H1 (cell line): ENCODE results near the gene PDZD2. TPM values are rescaled to one million over a fixed set of nuclear protein-coding genes. Genes with fewer than 3 reads are reported as not detected.

Source experiments
- CTCF ChIA-PET: fragments of 300-600 bp; sonication (Branson Sonifier 250); formaldehyde crosslinking; loops from one replicate; lab custom pipeline; 2021; ENCODE audit not compliant: partially characterized antibody; lab: Charles Lee
- POLR2A ChIA-PET: fragments of 300-600 bp; sonication (Branson Sonifier 250); formaldehyde crosslinking; loops from one replicate; lab custom pipeline; 2021; ENCODE audit warnings: inconsistent platforms; ENCODE audit not compliant: partially characterized antibody; lab: Charles Lee
- DNase-seq, 2 experiments: peaks; one replicate each; pipeline versions ENCODE4 v3.0.0 to v3.0.0-alpha.2; 2010 to 2022; ENCODE audit warnings: low spot score in 2 of 2, low read depth in 1 of 2, mixed read lengths in 1 of 2
- FAIRE-seq: peaks from 2 replicates; lab custom pipeline; 2011; peaks lifted over from hg19 to GRCh38; lab: Jason Lieb, UNC
- H2AFZ ChIP-seq: 2 replicates; pipeline ENCODE4 v1.8.1; 2012; ENCODE audit warnings: low read length, inconsistent platforms
- H2AK5ac ChIP-seq: 2 replicates; pipeline ENCODE4 v1.6.1; 2013; ENCODE audit warnings: low read depth, low read length
- H2BK120ac ChIP-seq: replicated peaks from 2 replicates; pipeline ENCODE3; 2013; ENCODE audit warnings: low read depth, low read length, inconsistent platforms
- H2BK12ac ChIP-seq: 2 replicates; pipeline ENCODE4 v1.6.1; 2013; ENCODE audit warnings: low read depth, low read length
- H2BK15ac ChIP-seq: 2 replicates; pipeline ENCODE4 v1.6.1; 2013; ENCODE audit warnings: low read length
- H2BK20ac ChIP-seq: 2 replicates; pipeline ENCODE4 v1.6.1; 2013; ENCODE audit warnings: low read length
- H2BK5ac ChIP-seq: 2 replicates; pipeline ENCODE4 v1.6.1; 2013; ENCODE audit warnings: low read depth, low read length
- H3K14ac ChIP-seq: 2 replicates; pipeline ENCODE4 v1.6.1; 2013; ENCODE audit warnings: inconsistent platforms; ENCODE audit not compliant: insufficient read length
- H3K18ac ChIP-seq: 2 replicates; pipeline ENCODE4 v1.6.1; 2013; ENCODE audit warnings: low read length; ENCODE audit errors: extremely low read depth
- H3K23ac ChIP-seq: 2 replicates; pipeline ENCODE4 v1.6.1; 2013; ENCODE audit warnings: inconsistent platforms; ENCODE audit not compliant: insufficient read length
- H3K23me2 ChIP-seq: 2 replicates; pipeline ENCODE4 v1.6.1; 2013; ENCODE audit warnings: low read depth, low read length
- H3K27ac ChIP-seq: 2 replicates; pipeline ENCODE4 v1.6.1; 2011; ENCODE audit warnings: low read depth, low read length, inconsistent platforms
- H3K27me3 ChIP-seq, 4 experiments: replicated peaks in 1 of 4; 1 replicate in 1 of 4; 2 replicates in 3 of 4; pipeline versions ENCODE4 v1.6.1 to v1.8.1; 2011 to 2013; ENCODE audit warnings: low read length in 3 of 4, mild to moderate bottlenecking in 3 of 4, inconsistent platforms in 2 of 4, mixed read lengths in 2 of 4, moderate library complexity in 1 of 4; ENCODE audit not compliant: control insufficient read depth in 3 of 4, insufficient read depth in 3 of 4; ENCODE audit errors: extremely low read depth in 1 of 4
- H3K36me3 ChIP-seq, 4 experiments: 2 replicates each; pipeline versions ENCODE4 v1.6.1 to v1.8.1; 2011 to 2013; ENCODE audit warnings: mild to moderate bottlenecking in 4 of 4, low read length in 3 of 4, moderate library complexity in 2 of 4, control low read depth in 1 of 4, inconsistent platforms in 1 of 4; ENCODE audit not compliant: insufficient read depth in 4 of 4, control insufficient read depth in 2 of 4
- H3K4ac ChIP-seq: replicated peaks from 2 replicates; pipeline ENCODE3; 2013; ENCODE audit warnings: low read length, low read depth, mixed read lengths, inconsistent platforms; ENCODE audit not compliant: insufficient read length
- H3K4me1 ChIP-seq, 4 experiments: replicated peaks in 1 of 4; 1 replicate in 1 of 4; 2 replicates in 3 of 4; pipeline versions ENCODE4 v1.6.1 to v1.8.1; 2011 to 2013; ENCODE audit warnings: low read length in 3 of 4, inconsistent platforms in 2 of 4, mixed read lengths in 1 of 4; ENCODE audit not compliant: insufficient read depth in 4 of 4, control insufficient read depth in 3 of 4
- H3K4me2 ChIP-seq, 2 experiments: 2 replicates each; pipeline versions ENCODE4 v1.6.1 to v1.8.1; 2011 to 2013; ENCODE audit warnings: low read depth in 2 of 2, low read length in 2 of 2, control low read depth in 1 of 2, inconsistent platforms in 1 of 2, mild to moderate bottlenecking in 1 of 2; ENCODE audit not compliant: insufficient read depth in 1 of 2
- H3K4me3 ChIP-seq, 4 experiments: fragments of 200-600, 300-600 bp in 1 of 4; sonication (generic), shearing (Covaris generic), sonication (Bioruptor Twin) in 1 of 4; 2 replicates each; pipeline versions ENCODE4 v1.5.1 to v1.8.1; 2011 to 2016; ENCODE audit warnings: low read length in 4 of 4, low read depth in 3 of 4, control low read depth in 2 of 4, inconsistent platforms in 2 of 4, mild to moderate bottlenecking in 2 of 4, mixed read lengths in 1 of 4, moderate library complexity in 1 of 4; ENCODE audit not compliant: insufficient read depth in 2 of 4; ENCODE audit errors: extremely low read depth in 1 of 4
- H3K56ac ChIP-seq: replicated peaks from 2 replicates; pipeline ENCODE3; 2013; ENCODE audit warnings: low read depth, mild to moderate bottlenecking, mixed read lengths, low read length, inconsistent platforms; ENCODE audit not compliant: insufficient read length
- H3K79me1 ChIP-seq: 2 replicates; pipeline ENCODE4 v1.6.1; 2013; ENCODE audit warnings: low read depth, low read length, control low read depth
- H3K79me2 ChIP-seq, 2 experiments: 2 replicates each; pipeline versions ENCODE4 v1.6.1 to v1.8.1; 2012 to 2013; ENCODE audit warnings: low read length in 2 of 2, mild to moderate bottlenecking in 2 of 2, inconsistent platforms in 1 of 2; ENCODE audit not compliant: insufficient read depth in 2 of 2, control insufficient read depth in 1 of 2
- H3K9ac ChIP-seq, 4 experiments: replicated peaks in 1 of 4; 1 replicate in 1 of 4; 2 replicates in 3 of 4; pipeline versions ENCODE4 v1.6.1 to v1.8.1; 2011 to 2013; ENCODE audit warnings: low read depth in 3 of 4, low read length in 3 of 4, control low read depth in 2 of 4, mild to moderate bottlenecking in 2 of 4, moderate library complexity in 2 of 4, inconsistent platforms in 1 of 4; ENCODE audit errors: extremely low read depth in 1 of 4
- H3K9me3 ChIP-seq, 2 experiments: 2 replicates each; pipeline versions ENCODE4 v1.6.1 to v1.8.1; 2012 to 2013; ENCODE audit warnings: mild to moderate bottlenecking in 2 of 2, moderate library complexity in 2 of 2, control low read depth in 1 of 2, inconsistent platforms in 1 of 2, low read depth in 1 of 2, low read length in 1 of 2, mixed read lengths in 1 of 2; ENCODE audit not compliant: insufficient read depth in 2 of 2
- H4K20me1 ChIP-seq, 2 experiments: replicated peaks in 1 of 2; 2 replicates each; pipeline versions ENCODE3 to v1.8.1; 2011 to 2013; ENCODE audit warnings: inconsistent platforms in 2 of 2, low read length in 2 of 2, mild to moderate bottlenecking in 1 of 2; ENCODE audit not compliant: insufficient read depth in 2 of 2, control insufficient read depth in 1 of 2
- H4K5ac ChIP-seq: 2 replicates; pipeline ENCODE4 v1.6.1; 2013; ENCODE audit warnings: low read length, low read depth, mixed read lengths, inconsistent platforms; ENCODE audit not compliant: insufficient read length
- H4K8ac ChIP-seq: 2 replicates; pipeline ENCODE4 v1.8.0; 2013; ENCODE audit warnings: mild to moderate bottlenecking, moderate library complexity, low read length, inconsistent platforms; ENCODE audit not compliant: insufficient read depth; ENCODE audit errors: extremely low read depth
- H4K91ac ChIP-seq: replicated peaks from 2 replicates; pipeline ENCODE3; 2013; ENCODE audit warnings: low read length, mixed read lengths, inconsistent platforms; ENCODE audit not compliant: insufficient read length
- ASH2L ChIP-seq: fragments of 200-600, 300-600 bp; sonication (generic); IDR thresholded peaks from one replicate; pipeline ENCODE4 v1.7.1; 2017; ENCODE audit warnings: low read length
- ATF2 ChIP-seq: IDR thresholded peaks from 2 replicates; pipeline ENCODE4 v1.6.1; 2012; ENCODE audit warnings: low read length, inconsistent platforms
- EP300 ChIP-seq, 2 experiments: IDR thresholded peaks; 1 replicate in 1 of 2; 2 replicates in 1 of 2; pipeline ENCODE4 v1.6.1; 2011 to 2012; ENCODE audit warnings: low read depth in 2 of 2, low read length in 2 of 2, mild to moderate bottlenecking in 2 of 2, borderline replicate concordance in 1 of 2, inconsistent platforms in 1 of 2, moderate library complexity in 1 of 2
- HDAC2 ChIP-seq, 2 experiments: fragments of 300-600 bp in 1 of 2; sonication (generic) in 1 of 2; IDR thresholded peaks; 2 replicates each; pipeline ENCODE4 v1.6.1; 2011 to 2012; ENCODE audit warnings: low read depth in 2 of 2, low read length in 2 of 2, mild to moderate bottlenecking in 2 of 2, moderate library complexity in 2 of 2, borderline replicate concordance in 1 of 2, inconsistent platforms in 1 of 2
- NANOG ChIP-seq: IDR thresholded peaks from 2 replicates; pipeline ENCODE4 v1.6.1; 2011; ENCODE audit warnings: low read length, low read depth, mild to moderate bottlenecking, inconsistent platforms; ENCODE audit not compliant: insufficient read depth, poor library complexity, severe bottlenecking
- RFX5 ChIP-seq: IDR thresholded peaks from 2 replicates; pipeline ENCODE4 v1.6.1; 2011; ENCODE audit warnings: low read depth, low read length, improper control_type of control experiment, borderline replicate concordance
- RNF2 ChIP-seq: fragments of 200-900, 300-1000 bp; sonication (generic); IDR thresholded peaks from 2 replicates; pipeline ENCODE4 v1.7.1; 2016; ENCODE audit warnings: borderline replicate concordance, low read depth, mild to moderate bottlenecking, antibody characterized with exemption, low read length; ENCODE audit not compliant: poor library complexity, severe bottlenecking; ENCODE audit errors: missing control alignments
- SIX5 ChIP-seq: IDR thresholded peaks from 2 replicates; pipeline ENCODE4 v1.6.1; 2011; ENCODE audit warnings: mild to moderate bottlenecking, low read depth, low read length
- SP2 ChIP-seq: IDR thresholded peaks from 2 replicates; pipeline ENCODE4 v1.6.1; 2012; ENCODE audit warnings: mild to moderate bottlenecking, low read length, inconsistent platforms
- YY1 ChIP-seq: IDR thresholded peaks from 2 replicates; pipeline ENCODE4 v1.6.1; 2011; ENCODE audit warnings: low read depth, mild to moderate bottlenecking, low read length
- WGBS, 2 experiments: shearing (Covaris generic) in 1 of 2; methylation state at CpG; one replicate each; pipeline versions ENCODE4 v1.1.6 to v1.1.7; 2013 to 2015; ENCODE audit warnings: low lambda C conversion rate in 2 of 2, mixed read lengths in 2 of 2, inconsistent platforms in 1 of 2, low coverage in 1 of 2, missing lambda C conversion rate in 1 of 2; ENCODE audit not compliant: insufficient replicate concordance in 2 of 2, insufficient coverage in 1 of 2, insufficient read length in 1 of 2; ENCODE audit errors: extremely low coverage in 1 of 2, missing lambda C conversion rate in 1 of 2; 5-methylcytosine and 5-hydroxymethylcytosine counted together
- polyA plus RNA-seq, 7 experiments: library from polyadenylated mRNA; depleted of rRNA in 3 of 7; stranded (reverse) in 5 of 7; unstranded in 2 of 7; fragments of >200 nt in 5 of 7; fragments of 200-250 nt in 2 of 7; gene quantifications; 1 replicate in 5 of 7; 2 replicates in 1 of 7; 4 replicates in 1 of 7; pipeline versions ENCODE4 v1.2.1 to v1.2.3, GENCODE V29; 2011 to 2013; ENCODE audit warnings: missing spikeins in 2 of 7, mixed read lengths in 2 of 7
- total RNA-seq: library from RNA; stranded (reverse); fragmentation: NEBNext Ultra II Directional; extraction: Animal tissue kit (Norgen Biotek cat#: 25700); gene quantifications from 2 replicates; pipeline ENCODE4 v1.2.1, GENCODE V29; 2021

PDZD2 gene
- total and polyA plus RNA-seq, 2 of the 8 experiments (the other 6 are each of a cell fraction or from before 2014, with no cell fraction given): 1.2 to 6.8 TPM

GRCh38 chr5:32150366-32150765, 511.4 kb downstream of the PDZD2 start:
- H2AK5ac ChIP-seq: no peak overlapping the region
- no peaks in the 10 kb centered on the region for H3K36me3 ChIP-seq
- 85% methylated on average over 1 of the region's 1 CpG; no CpG with 5 or more reads in 1 of the 2 experiments for WGBS, 2 experiments
- H3K23ac ChIP-seq: no peak overlapping the region
- H2BK12ac ChIP-seq: no peak overlapping the region
- H3K23me2 ChIP-seq: no peaks in the 10 kb centered on the region
- H3K4me1 ChIP-seq: no peaks in the 10 kb centered on the region
- ChIA-PET CTCF (no interaction called here), POLR2A (interaction anchor here (1.0 kb wide), 1 partner anchor 18 kb away, joined by 4 read pairs; no protein-coding TSS in a partner anchor)
- H3K27ac ChIP-seq: no peak overlapping the region
- H3K27me3 ChIP-seq: no peaks in the 10 kb centered on the region
- H3K18ac ChIP-seq: no peak overlapping the region
- FAIRE-seq: no peak
- no peak overlapping the region for H2AFZ ChIP-seq
- no peak overlapping the region for H3K9ac ChIP-seq
- H3K79me1 ChIP-seq: peaks cover 2% of the 10 kb centered on the region; the same call in 1 of the 2 replicates
- H3K9me3 ChIP-seq: no peaks in the 10 kb centered on the region
- peaks cover 16 to 100% of the 10 kb centered on the region in 2 experiments for H3K79me2 ChIP-seq
- H3K4ac ChIP-seq: no peak overlapping the region
- H4K20me1 ChIP-seq: peaks cover 10 to 18% of the 10 kb centered on the region in 2 experiments
- H4K5ac ChIP-seq: no peak overlapping the region
- no peak for TF ChIP-seq NANOG
- no peak for TF ChIP-seq HDAC2 (IDR thresholded peaks at IDR 0.05; ENCODE audit: borderline replicate concordance in 1 of 2, low read depth in 2 of 2, low read length in 2 of 2)
- no peak for TF ChIP-seq RNF2
- no peak for TF ChIP-seq SIX5
- no peak for TF ChIP-seq RFX5
- no peak for TF ChIP-seq YY1
- no peak for TF ChIP-seq ASH2L
- TF ChIP-seq EP300 (IDR thresholded peaks at IDR 0.05; ENCODE audit: borderline replicate concordance in 1 of 2, low read depth in 2 of 2, low read length in 2 of 2): no peak
- TF ChIP-seq SP2: no peak
- no peak for TF ChIP-seq ATF2
- TF ChIP-seq, all 59 proteins: peak for 0
- H3K14ac ChIP-seq: no peak overlapping the region
- no peak overlapping the region for H2BK5ac ChIP-seq
- H2BK20ac ChIP-seq: no peak overlapping the region
- no peak overlapping the region for H3K56ac ChIP-seq
- no peak overlapping the region for H3K4me3 ChIP-seq
- no peak overlapping the region for H2BK120ac ChIP-seq
- H3K4me2 ChIP-seq: no peak overlapping the region
- no peak overlapping the region for H4K8ac ChIP-seq
- DNase-seq: no peak
- no peak overlapping the region for H4K91ac ChIP-seq
- no peak overlapping the region for H2BK15ac ChIP-seq
